Chondrocyte (in vitro differentiated cells): ENCODE measurements around the gene TTLL1. TPM values are rescaled to one million over a fixed set of nuclear protein-coding genes. Genes with fewer than 3 reads are reported as not detected.
"Not testable (repeated sequence)": the region's sequence is repeated elsewhere in the genome, so short reads cannot be mapped to it uniquely, and the experiment has no call there.

Source experiments
- DNase-seq: peaks from one replicate; pipeline ENCODE4 v3.0.0; 2021; ENCODE audit warnings: mixed read lengths, low spot score
- H3K27ac Mint-ChIP-seq: one replicate; pipeline ENCODE4 v1.8.0; 2021; ENCODE audit warnings: mild to moderate bottlenecking, moderate library complexity, mixed read lengths; ENCODE audit not compliant: unreplicated experiment
- H3K27me3 Mint-ChIP-seq: 2 replicates; pipeline ENCODE4 v1.8.0; 2021; ENCODE audit warnings: low read depth, mixed read lengths
- H3K36me3 Mint-ChIP-seq: 2 replicates; pipeline ENCODE4 v1.8.0; 2021; ENCODE audit warnings: low read depth, mixed read lengths
- H3K4me1 Mint-ChIP-seq: 2 replicates; pipeline ENCODE4 v1.8.0; 2021; ENCODE audit warnings: low read depth, mild to moderate bottlenecking, mixed read lengths
- H3K4me3 Mint-ChIP-seq: one replicate; pipeline ENCODE4 v1.8.0; 2021; ENCODE audit warnings: mild to moderate bottlenecking, moderate library complexity, mixed read lengths; ENCODE audit not compliant: unreplicated experiment
- H3K9me3 Mint-ChIP-seq: 2 replicates; pipeline ENCODE4 v1.8.0; 2021; ENCODE audit warnings: low read depth, mixed read lengths
- total RNA-seq: library from RNA; stranded (reverse); gene quantifications from 3 replicates; pipeline ENCODE4 v1.2.1, GENCODE V29; 2021
- TF ChIP-seq, protein P1 (sequence below): fragments of 200-600 bp; sonication (generic); IDR thresholded peaks from 2 replicates; pipeline ENCODE4 v1.5.0; 2021; ENCODE audit warnings: antibody characterized with exemption, mild to moderate bottlenecking, moderate library complexity

TTLL1 gene
- total RNA-seq, 1 donor from 2014 or later: 18.1 TPM

DNA sequence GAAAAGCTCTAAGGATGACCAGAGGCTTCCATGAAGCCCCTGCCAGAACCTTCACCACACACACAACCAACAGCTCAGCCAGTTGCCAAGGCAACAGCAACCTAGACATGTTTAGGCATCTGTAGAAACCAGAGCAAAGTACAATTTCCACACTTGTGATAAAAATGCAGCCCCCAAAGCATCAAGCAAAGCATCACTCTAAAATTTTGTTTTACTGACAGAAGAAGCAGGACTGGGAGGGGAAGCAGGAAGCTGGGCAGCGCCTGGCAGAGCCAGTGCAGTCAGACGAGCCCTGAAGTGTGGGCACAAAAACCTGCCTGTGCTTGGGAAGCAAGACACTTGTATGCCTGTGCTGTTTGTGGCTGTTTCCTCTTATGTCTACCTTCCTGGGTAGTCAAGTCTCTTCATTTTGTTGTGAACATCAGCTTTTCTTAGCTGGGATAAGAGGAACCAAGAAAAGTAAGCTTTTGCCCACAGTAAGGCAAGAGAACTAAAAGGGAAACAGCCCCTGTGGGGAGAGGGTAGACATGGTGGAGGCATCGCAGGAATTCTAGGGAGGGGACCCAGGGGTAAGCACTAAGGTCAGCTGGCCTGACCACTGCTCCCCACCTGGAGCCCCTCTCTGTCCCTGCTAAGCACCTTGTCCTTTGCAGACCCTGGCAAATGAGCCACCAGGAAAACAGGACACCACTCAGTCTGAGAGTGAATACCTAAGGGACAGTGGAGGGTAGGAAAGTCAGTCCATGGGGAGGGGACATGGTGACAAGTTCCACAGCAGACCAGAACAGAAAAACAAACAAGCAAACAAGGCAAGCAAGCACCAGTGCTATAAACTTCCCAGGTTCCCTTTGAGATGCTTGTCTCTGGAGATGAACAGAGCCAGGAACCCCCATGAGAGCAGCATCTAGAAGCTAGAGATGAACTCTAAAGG is 87.7 kb downstream of the TTLL1 start:
- no peak overlapping the region for H3K4me3 Mint-ChIP-seq
- no peaks in the 10 kb centered on the region for H3K9me3 Mint-ChIP-seq
- H3K27me3 Mint-ChIP-seq: no peaks in the 10 kb centered on the region
- no peaks in the 10 kb centered on the region for H3K36me3 Mint-ChIP-seq
- H3K27ac Mint-ChIP-seq: peak overlapping the region; percentile 90
- DNase-seq: no peak
- peaks cover 73% of the 10 kb centered on the region for H3K4me1 Mint-ChIP-seq
- TF ChIP-seq, protein P1, sequence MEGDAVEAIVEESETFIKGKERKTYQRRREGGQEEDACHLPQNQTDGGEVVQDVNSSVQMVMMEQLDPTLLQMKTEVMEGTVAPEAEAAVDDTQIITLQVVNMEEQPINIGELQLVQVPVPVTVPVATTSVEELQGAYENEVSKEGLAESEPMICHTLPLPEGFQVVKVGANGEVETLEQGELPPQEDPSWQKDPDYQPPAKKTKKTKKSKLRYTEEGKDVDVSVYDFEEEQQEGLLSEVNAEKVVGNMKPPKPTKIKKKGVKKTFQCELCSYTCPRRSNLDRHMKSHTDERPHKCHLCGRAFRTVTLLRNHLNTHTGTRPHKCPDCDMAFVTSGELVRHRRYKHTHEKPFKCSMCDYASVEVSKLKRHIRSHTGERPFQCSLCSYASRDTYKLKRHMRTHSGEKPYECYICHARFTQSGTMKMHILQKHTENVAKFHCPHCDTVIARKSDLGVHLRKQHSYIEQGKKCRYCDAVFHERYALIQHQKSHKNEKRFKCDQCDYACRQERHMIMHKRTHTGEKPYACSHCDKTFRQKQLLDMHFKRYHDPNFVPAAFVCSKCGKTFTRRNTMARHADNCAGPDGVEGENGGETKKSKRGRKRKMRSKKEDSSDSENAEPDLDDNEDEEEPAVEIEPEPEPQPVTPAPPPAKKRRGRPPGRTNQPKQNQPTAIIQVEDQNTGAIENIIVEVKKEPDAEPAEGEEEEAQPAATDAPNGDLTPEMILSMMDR: no peak

DNA sequence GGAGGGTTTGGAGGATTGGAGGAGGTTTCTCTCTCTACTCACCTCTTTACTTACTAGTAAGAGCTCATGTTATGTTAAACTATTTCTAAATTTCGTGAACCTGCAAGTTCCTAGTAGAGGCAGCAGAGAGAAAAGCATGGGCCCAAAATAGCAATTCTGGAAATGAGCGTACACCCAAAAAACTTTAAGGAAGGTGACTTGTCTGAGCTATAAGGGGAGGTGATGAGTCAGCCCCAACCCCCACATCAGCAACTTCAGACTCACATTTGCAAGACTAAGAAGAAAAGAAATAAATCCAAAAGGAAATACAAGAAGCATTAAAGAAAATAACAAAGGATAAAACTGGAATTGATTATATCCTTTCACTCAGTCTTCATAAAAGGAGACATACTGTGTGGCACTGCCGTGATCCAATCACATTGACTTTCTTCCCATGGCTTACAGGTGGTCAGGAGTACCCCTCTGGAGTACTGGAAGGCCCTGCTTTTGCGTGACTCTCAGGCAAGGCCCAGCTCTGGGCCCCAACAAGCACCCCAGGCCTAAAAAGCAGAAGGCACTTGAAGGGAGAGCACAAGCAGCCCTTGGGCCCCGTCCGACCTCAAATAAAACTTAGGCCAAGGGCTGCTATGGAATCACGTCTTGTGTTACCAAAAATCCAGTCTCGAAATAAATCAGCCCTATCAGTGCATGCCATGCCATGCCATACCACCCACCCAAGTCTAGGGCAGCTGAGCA is 88.6 kb downstream of the TTLL1 start:
- Mint-ChIP-seq H3K36me3 (no peaks in the 10 kb centered on the region), H3K27ac (peak overlapping the region; percentile 90), H3K27me3 (no peaks in the 10 kb centered on the region), H3K9me3 (no peaks in the 10 kb centered on the region), H3K4me1 (peaks cover 79% of the 10 kb centered on the region), H3K4me3 (no peak overlapping the region)
- TF ChIP-seq, protein P1: no peak
- no peak for DNase-seq

DNA sequence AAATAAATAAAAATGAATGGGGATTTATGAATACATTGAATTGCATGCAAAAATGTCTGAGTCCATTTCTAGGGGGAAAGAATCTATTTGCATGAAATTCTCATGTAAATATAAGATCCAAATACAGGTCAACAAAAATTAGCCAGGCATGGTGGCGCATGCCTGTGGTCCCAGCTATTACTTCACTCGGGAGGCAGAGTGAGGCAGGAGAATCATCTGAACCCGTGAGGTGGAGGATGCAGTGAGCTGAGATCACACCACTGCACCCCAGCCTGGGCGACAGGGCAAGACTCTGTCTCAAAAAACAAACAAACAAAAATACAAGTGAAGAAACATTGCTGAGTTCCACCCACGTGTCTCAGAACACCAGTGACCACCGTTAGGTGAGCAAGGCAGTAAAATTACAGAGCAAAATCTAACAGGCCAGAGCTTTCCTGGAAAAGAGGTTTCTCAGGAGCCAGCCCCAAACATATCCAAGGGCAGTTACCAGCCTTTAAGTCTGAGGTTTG is 91.6 kb downstream of the TTLL1 start:
- DNase-seq: no peak
- Mint-ChIP-seq H3K27ac (no peak overlapping the region), H3K4me3 (no peak overlapping the region), H3K36me3 (no peaks in the 10 kb centered on the region), H3K4me1 (peaks cover 87% of the 10 kb centered on the region), H3K9me3 (no peaks in the 10 kb centered on the region), H3K27me3 (no peaks in the 10 kb centered on the region)
- TF ChIP-seq, protein P1: no peak

DNA sequence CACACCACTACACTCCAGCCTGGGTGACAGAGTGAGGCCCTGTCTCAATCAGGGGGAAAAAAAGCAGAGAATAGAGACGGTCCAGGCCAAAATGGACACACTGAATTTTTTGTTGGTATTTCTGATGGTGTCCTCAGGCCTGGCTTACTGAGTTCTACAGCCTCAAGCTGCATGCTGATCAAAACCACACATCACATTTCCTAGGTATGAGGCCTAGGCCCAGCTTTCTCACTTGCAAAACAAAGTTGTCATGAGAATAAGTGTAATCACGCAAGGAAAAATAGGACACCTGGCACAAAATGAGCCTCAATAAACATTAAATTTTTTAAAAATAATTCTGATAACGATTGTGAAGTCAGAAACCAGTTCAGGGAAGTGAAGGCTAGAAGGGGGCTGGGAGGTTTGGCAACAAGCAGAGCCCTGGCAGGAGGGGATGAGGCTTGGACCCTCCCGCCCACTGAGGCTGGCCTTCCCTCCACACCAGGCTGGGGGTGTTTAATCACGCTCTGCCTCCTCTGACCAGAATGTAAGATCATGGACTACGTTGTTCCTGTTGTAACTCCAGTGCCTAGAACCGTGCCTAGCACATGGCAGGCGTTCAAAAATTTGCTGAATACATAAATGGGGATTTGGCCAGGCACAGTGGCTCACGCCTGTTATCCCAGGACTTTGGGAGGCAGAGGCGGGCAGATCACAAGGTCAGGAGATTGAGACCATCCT is 92.4 kb downstream of the TTLL1 start:
- Mint-ChIP-seq H3K9me3 (no peaks in the 10 kb centered on the region), H3K4me3 (no peak overlapping the region), H3K27ac (peak overlapping the region; percentile 63), H3K36me3 (no peaks in the 10 kb centered on the region), H3K27me3 (no peaks in the 10 kb centered on the region), H3K4me1 (peaks cover 81% of the 10 kb centered on the region)
- DNase-seq: no peak
- TF ChIP-seq, protein P1: no peak

DNA sequence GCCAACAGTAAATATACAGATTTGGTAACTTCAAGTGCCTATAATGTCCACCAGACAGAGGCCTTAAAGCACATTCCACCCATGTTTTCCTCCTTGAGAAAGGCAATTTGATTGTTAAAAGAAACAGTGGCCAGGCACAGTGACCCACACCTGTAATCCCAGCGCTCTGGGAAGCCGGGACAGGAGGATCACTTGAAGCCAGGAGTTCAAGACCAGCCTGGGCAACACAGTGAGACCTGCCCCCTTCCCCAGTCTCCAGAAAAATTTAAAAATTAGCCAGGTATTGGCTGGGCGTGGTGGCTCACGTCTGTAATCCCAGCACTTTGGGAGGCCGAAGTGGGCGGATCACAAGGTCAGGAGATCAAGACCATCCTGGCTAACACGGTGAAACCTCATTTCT is 93.5 kb downstream of the TTLL1 start:
- DNase-seq, H3K27me3 Mint-ChIP-seq, H3K4me3 Mint-ChIP-seq, H3K9me3 Mint-ChIP-seq, H3K36me3 Mint-ChIP-seq: not testable (repeated sequence)
- Mint-ChIP-seq H3K4me1 (peaks cover 81% of the 10 kb centered on the region), H3K27ac (peak overlapping the region; percentile 99)
